HUES6 (cell line): ENCODE measurements around the gene FRYL.
A peak's percentile ranks its signal among the peaks of the same experiment; 100 is the strongest.

Source experiments
- H3K27ac ChIP-seq: 2 replicates; pipeline ENCODE4 v1.7.0; 2013; ENCODE audit warnings: low read depth, mild to moderate bottlenecking, low read length, inconsistent platforms
- H3K27me3 ChIP-seq: 2 replicates; pipeline ENCODE4 v1.6.1; 2013; ENCODE audit warnings: low read length; ENCODE audit not compliant: control insufficient read depth, insufficient read depth
- H3K36me3 ChIP-seq: 2 replicates; pipeline ENCODE4 v1.6.1; 2013; ENCODE audit warnings: low read length; ENCODE audit not compliant: control insufficient read depth, insufficient read depth
- H3K4me1 ChIP-seq: 2 replicates; pipeline ENCODE4 v1.6.1; 2013; ENCODE audit warnings: low read length; ENCODE audit not compliant: control insufficient read depth, insufficient read depth
- H3K4me3 ChIP-seq: 2 replicates; pipeline ENCODE4 v1.5.1; 2013; ENCODE audit warnings: low read depth, low read length
- H3K9ac ChIP-seq: one replicate; pipeline ENCODE4 v1.6.1; 2013; ENCODE audit warnings: mild to moderate bottlenecking, low read length
- H3K9me3 ChIP-seq: 2 replicates; pipeline ENCODE4 v1.6.1; 2013; ENCODE audit warnings: low read depth, low read length; ENCODE audit not compliant: control insufficient read depth, insufficient read depth

FRYL gene

DNA sequence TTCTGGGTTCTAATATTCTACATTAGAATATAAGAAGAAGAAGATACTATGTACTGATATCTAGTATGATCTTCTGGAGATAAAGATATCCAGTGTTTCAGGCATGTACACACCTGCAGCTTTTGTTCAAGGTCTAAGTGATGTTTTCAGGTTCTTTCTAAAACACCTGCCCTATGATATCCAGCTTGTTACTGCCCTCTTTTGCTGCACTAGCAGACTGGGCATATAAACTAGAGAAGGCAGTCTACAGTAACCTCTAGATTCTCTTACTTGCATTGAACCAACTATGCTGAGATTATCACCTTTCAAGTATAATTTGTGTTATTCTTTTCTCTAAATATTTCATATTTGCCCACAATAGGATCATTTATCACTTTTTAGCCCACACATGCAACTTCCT lies 1.9 kb upstream of the FRYL start:
- peaks cover 18% of the 10 kb centered on the region for H3K4me1 ChIP-seq
- H3K9ac ChIP-seq = no peak overlapping the region
- H3K27ac ChIP-seq = no peak overlapping the region
- no peaks in the 10 kb centered on the region for H3K36me3 ChIP-seq
- H3K27me3 ChIP-seq = no peaks in the 10 kb centered on the region
- H3K9me3 ChIP-seq = no peaks in the 10 kb centered on the region
- no peak overlapping the region for H3K4me3 ChIP-seq

DNA sequence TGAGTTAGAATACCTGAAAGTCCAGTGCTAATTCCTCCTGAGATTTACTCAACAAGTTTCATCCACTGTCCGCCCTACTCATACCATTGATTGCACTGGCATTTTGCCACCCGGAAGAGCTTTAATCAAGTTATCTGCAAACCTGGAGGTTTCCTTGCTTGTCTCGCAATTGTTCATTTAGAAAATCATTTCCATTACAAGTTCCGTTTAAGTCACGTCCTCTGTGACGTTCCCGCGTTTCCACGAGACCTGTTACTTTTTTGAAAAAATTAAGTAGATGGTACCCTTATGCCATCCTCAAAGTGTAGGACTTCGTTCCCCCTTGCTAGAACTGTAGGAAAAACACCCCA lies 761 bp upstream of the FRYL start:
- Histone ChIP-seq H3K9ac (peak overlapping the region; percentile 69), H3K27ac (no peak overlapping the region), H3K27me3 (no peaks in the 10 kb centered on the region), H3K36me3 (no peaks in the 10 kb centered on the region), H3K4me1 (peaks cover 29% of the 10 kb centered on the region), H3K4me3 (peak overlapping the region; percentile 79), H3K9me3 (no peaks in the 10 kb centered on the region)

DNA sequence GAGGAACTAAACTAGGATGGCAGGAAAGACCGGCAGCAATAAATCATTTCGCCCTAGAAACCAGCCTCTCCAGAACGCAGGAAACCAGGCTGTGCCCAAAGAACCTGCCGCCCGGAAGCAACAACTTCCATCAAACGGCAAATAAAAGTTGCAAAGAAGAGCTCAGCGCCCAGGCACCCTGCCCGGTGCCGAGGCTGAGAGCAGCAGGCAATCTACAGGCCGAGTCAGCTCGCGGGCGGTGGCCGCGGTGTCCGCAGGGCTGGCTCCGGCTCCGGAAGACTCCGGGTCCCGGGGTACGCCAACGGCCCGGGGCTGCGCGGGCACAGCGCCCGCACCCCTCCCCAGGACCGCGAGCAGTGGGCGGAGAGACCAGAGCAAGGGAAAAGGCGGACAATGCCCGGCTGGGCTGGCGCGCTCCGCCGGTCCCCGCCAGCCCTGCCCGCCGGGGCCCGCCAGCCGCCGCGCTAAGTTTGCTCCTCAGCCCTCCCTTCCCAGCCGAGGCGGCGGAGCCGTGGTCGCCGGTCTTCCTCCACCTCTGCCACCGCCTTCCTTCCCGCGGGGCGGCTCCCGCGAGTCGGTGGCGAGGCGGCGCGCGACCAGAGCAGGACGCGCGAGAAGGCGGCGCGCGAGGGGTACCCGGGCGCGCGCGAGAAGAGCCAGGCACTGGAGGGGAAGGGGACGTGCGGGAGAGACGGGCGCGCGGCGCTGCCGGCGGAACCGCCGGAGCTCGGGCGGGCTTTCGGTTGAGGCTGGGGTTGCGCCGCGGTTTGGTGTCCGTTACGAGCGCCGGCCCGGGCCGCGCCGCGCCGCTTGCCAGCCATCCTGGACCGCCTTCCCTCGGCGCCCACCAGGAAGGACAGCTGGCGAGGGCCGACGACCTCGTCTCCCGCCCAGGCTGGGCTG lies 733 bp downstream of the FRYL start:
- H3K27me3 ChIP-seq = no peaks in the 10 kb centered on the region

DNA sequence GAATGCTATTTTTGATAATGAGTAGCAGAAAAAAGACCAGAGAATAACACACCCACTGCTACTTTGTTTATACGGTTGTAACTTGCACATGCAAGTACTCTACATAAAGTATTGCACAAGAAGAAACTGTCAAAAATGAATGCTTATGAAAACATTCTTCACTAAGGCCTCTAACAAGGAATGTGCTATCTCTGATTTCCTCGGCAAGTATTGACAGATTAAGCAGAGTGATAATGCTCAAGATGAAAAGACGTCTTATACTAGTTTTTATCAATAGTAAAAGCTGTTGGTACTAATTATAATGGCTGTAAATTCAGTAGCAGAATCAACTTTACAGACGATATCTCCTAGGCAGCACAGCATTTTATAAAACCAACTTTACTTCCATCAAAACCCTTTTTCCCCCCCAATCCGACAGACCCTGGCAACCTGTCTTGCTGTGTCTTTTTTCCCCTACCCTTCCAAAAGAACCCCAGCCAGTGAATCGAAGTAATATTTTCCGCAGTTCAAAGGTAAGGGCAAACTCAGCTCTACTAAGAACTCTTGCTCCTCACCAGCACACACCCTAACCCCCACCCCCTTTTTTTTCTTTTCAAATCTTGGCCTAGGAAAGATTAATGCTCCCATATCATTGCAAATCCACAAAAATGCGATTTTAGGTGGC lies 1.5 kb downstream of the FRYL start:
- Histone ChIP-seq H3K9ac (peak overlapping the region; percentile 88), H3K4me1 (peaks cover 37% of the 10 kb centered on the region), H3K4me3 (peak overlapping the region; percentile 90), H3K36me3 (no peaks in the 10 kb centered on the region), H3K9me3 (no peaks in the 10 kb centered on the region), H3K27me3 (no peaks in the 10 kb centered on the region), H3K27ac (peak overlapping the region; percentile 88; the same call in 1 of the 2 replicates)

More for the DNA sequence above, 733 bp downstream of the FRYL start:
- H3K4me3 ChIP-seq = peak overlapping the region; percentile 90
- H3K27ac ChIP-seq = peak overlapping the region; percentile 88; the same call in 1 of the 2 replicates
- H3K4me1 ChIP-seq = peaks cover 37% of the 10 kb centered on the region
- no peaks in the 10 kb centered on the region for H3K36me3 ChIP-seq
- H3K9me3 ChIP-seq = no peaks in the 10 kb centered on the region
- H3K9ac ChIP-seq = peak overlapping the region; percentile 88

DNA sequence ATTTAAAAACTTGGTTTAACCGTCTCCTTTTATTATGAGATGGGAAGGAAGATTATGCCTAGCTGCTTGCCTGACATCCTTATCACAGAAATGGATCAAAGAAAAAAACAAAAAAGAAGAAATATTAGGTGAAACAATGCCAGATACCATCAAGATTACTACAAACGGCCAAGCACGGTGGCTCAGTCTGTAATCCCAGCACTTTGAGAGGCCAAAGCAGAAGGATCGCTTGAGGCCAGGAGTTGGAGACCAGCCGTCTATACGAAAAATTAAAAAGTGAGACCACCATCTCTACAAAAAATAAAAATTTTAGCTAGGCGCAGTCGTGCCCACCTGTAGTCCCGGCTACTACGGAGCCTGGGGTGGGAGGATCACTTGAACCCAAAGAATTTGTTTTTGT lies 2.3 kb downstream of the FRYL start:
- H3K4me1 ChIP-seq = peaks cover 37% of the 10 kb centered on the region
- peak overlapping the region; percentile 90 for H3K4me3 ChIP-seq
- H3K27ac ChIP-seq = no peak overlapping the region
- no peak overlapping the region for H3K9ac ChIP-seq
- no peaks in the 10 kb centered on the region for H3K9me3 ChIP-seq
- H3K36me3 ChIP-seq = no peaks in the 10 kb centered on the region
- H3K27me3 ChIP-seq = no peaks in the 10 kb centered on the region

DNA sequence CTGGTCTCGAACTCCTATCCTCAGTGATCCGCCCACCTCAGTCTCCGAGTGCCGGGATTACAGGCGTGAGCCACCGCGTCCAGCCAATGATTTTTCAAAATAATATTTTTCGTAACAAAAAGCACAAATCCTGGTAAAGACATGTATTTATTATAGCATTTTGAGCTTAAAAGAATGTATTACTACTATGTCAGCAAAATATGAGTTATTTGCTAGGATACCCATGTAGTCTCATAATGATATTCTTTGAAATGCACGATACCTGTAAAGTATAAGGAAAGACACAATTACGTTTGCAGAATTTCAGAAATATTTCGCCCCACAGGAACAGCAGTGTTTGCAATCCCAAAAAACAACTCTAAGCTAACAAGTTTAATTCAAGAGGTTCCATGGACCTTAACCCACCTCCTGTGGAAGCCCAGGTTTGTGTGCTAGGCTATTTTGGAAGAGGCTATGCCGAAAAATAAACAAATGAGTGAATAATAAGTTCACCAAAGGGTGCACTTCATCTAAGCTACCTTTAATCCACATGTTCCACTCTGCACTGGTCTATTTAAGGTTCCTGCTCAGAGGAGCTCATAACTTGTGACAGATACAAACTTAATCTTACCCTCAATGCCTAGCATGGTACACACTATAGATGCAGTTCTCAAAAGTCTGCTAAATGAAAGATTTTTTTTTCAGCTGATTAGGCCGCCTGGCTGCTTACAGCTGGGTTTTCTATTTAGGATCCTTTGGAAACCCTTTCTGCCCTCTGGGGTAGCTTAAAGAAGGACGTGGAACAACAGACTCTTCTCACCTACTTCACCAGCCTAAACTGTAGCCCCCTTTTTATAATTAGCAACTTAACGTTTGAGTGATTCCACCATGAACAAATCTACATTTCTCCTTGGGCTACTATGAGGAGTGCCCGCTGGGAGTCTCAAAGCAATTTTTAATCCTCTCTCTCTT lies 5.0 kb downstream of the FRYL start:
- Histone ChIP-seq H3K36me3 (no peaks in the 10 kb centered on the region), H3K27me3 (no peaks in the 10 kb centered on the region), H3K27ac (no peak overlapping the region), H3K9ac (no peak overlapping the region), H3K4me1 (peaks cover 33% of the 10 kb centered on the region), H3K4me3 (no peak overlapping the region), H3K9me3 (no peaks in the 10 kb centered on the region; the same call in 1 of the 2 replicates)

DNA sequence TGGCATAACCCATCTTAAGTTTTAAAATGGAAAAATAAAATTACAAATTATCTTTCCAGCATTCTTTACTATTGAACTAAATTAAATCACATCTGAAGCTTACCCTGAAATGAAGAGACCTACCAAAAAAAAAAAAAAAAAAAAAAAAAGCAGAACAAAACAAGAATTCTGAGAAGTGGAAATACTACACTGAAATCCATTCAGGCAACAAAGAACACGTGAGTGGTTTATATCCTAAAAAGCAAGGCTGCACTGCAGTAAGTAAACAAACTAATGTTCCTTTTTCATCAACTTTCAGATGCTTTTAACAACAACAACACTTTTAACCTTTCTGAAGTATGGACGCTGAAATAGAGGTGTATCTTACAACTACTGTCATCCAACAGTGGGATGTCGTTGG lies 7.5 kb downstream of the FRYL start:
- H3K36me3 ChIP-seq = 0 out of 2 replicates have a peak, but pooled peaks cover 5% of the 10 kb centered on the region

DNA sequence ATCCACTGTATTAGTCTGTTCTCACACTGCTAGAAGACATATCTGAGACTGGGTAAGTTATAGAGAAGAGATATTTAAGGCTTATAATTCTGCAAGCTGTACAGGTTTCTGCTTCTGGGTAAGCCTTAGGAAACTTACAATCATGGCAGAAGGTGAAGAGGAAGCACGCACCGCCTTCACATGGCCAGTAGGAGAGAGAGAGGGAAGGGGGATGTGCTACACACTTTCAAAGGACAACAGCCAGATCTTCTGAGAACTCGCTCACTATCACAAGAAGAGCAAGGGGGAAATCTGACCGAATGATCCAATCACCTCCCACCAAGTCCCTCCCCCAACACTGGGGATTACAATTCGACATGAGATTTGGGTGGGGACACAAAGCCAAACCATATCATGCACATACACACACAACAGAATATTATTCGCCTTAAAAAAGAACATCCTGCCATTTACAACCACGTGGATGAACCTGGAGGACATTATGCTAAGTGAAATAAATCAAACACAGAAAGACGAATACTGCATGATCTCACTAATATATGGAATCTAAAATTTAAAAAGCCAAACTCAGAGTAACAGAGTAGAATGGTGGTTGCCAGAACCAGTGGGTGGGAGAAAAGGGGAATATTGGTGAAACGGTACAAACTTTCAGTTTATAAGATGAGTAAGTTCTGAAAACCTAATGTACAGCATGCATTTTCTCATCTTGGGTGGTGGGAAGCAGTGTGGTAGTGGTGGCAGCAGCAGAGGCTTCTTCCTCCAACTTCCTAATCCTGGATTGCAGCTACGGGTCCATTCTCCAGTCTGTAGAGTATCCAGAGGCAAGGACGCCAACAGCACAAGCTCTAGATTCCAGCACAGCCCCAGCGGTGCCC lies 12.8 kb downstream of the FRYL start:
- Histone ChIP-seq H3K9ac (no peak overlapping the region), H3K36me3 (0 out of 2 replicates have a peak, but pooled peaks cover 6% of the 10 kb centered on the region), H3K27me3 (no peaks in the 10 kb centered on the region), H3K4me1 (no peaks in the 10 kb centered on the region), H3K9me3 (no peaks in the 10 kb centered on the region; the same call in 1 of the 2 replicates), H3K27ac (no peak overlapping the region), H3K4me3 (no peak overlapping the region)

More for the DNA sequence above, 7.5 kb downstream of the FRYL start:
- Histone ChIP-seq H3K4me1 (peaks cover 24% of the 10 kb centered on the region), H3K9ac (no peak overlapping the region), H3K4me3 (no peak overlapping the region), H3K27me3 (no peaks in the 10 kb centered on the region), H3K27ac (no peak overlapping the region), H3K9me3 (no peaks in the 10 kb centered on the region; the same call in 1 of the 2 replicates)

DNA sequence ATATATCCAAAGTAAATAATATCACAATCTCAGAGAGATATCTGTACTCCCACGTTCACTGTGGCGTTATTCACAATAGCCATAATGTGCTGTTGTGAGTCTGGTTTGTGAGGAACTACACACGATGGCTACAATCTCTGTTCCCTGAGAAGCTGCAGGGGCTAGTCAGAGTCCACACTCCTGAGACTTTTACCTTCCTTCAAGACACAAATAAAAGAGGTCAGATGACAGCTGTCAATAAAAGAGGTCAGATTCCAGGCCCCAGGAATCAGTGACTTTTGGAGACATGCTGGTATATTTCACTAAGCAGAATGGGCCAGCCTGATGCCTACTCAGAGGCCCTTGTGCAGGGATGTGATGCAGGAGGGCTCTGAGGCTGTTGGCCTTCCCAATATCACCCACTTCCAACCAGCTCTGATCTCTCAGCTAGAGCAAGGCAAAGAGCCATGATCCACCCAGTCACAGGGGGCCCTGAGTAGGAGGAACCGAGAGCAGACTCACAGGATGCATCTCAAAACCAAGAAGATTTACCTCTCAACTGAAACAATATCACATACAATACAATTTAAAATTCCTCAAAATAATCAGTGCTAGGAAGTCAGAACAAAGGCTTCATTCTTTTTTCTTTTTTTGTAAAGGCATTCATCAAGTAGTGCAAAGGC lies 13.8 kb downstream of the FRYL start:
- Histone ChIP-seq H3K9me3 (no peaks in the 10 kb centered on the region; the same call in 1 of the 2 replicates), H3K36me3 (0 out of 2 replicates have a peak, but pooled peaks cover 6% of the 10 kb centered on the region)

More for the DNA sequence above, 13.8 kb downstream of the FRYL start:
- Histone ChIP-seq H3K27ac (no peak overlapping the region), H3K27me3 (no peaks in the 10 kb centered on the region), H3K9ac (no peak overlapping the region), H3K4me3 (no peak overlapping the region), H3K4me1 (no peaks in the 10 kb centered on the region)
